Measurements from ENCODE around the gene NUAK1.

The NUAK1 gene

GRCh38 chr12:106126441-106127337 lies 12.1 kb downstream of the NUAK1 start (continued):
- TF ChIP-seq CSRNP3 (CRISPR knock-in tag; IDR thresholded peaks at IDR 0.05) (no peak), PATZ1 (CRISPR knock-in tag; IDR thresholded peaks at IDR 0.05; ENCODE audit: borderline replicate concordance) (no peak)

- no peak for TF ChIP-seq CSRNP3 (CRISPR knock-in tag; IDR thresholded peaks at IDR 0.05)
- ATAC-seq, result no peak
Measured at GRCh38 chr12:106125351-106126095, 13.2 kb downstream of the NUAK1 start.

- ATAC-seq, result no peak
- no peak for TF ChIP-seq ZFP3 (CRISPR knock-in tag; IDR thresholded peaks at IDR 0.05)
- no peak for TF ChIP-seq POU6F1 (CRISPR knock-in tag; IDR thresholded peaks at IDR 0.05; ENCODE audit: borderline replicate concordance, low read depth)
- TF ChIP-seq ESRRG (CRISPR knock-in tag; IDR thresholded peaks at IDR 0.05), result no peak
- TF ChIP-seq PPARA (CRISPR knock-in tag; IDR thresholded peaks at IDR 0.05; ENCODE audit: borderline replicate concordance), result no peak
- TF ChIP-seq SNAI2 (CRISPR knock-in tag; IDR thresholded peaks at IDR 0.05), result no peak
- peak; percentile 57 for TF ChIP-seq ISL1 (CRISPR knock-in tag; IDR thresholded peaks at IDR 0.05)
- TF ChIP-seq TSHZ2 (CRISPR knock-in tag; IDR thresholded peaks at IDR 0.05), result no peak
- TF ChIP-seq PATZ1 (CRISPR knock-in tag; IDR thresholded peaks at IDR 0.05; ENCODE audit: borderline replicate concordance), result no peak
- no peak for TF ChIP-seq RARB (CRISPR knock-in tag; IDR thresholded peaks at IDR 0.05)
Measured at GRCh38 chr12:106123551-106124081, 15.1 kb downstream of the NUAK1 start.

- no peak for ATAC-seq
- TF ChIP-seq ARNTL (CRISPR knock-in tag; IDR thresholded peaks at IDR 0.05; ENCODE audit: borderline replicate concordance, low read depth) (no peak), ZFP30 (CRISPR knock-in tag; IDR thresholded peaks at IDR 0.05) (no peak), ZFP3 (CRISPR knock-in tag; IDR thresholded peaks at IDR 0.05) (no peak), OSR1 (CRISPR knock-in tag; IDR thresholded peaks at IDR 0.05) (no peak), POU6F1 (CRISPR knock-in tag; IDR thresholded peaks at IDR 0.05; ENCODE audit: borderline replicate concordance, low read depth) (no peak), RARB (CRISPR knock-in tag; IDR thresholded peaks at IDR 0.05) (no peak), CSDC2 (CRISPR knock-in tag; IDR thresholded peaks at IDR 0.05) (no peak), ZC3H10 (CRISPR knock-in tag; IDR thresholded peaks at IDR 0.05) (no peak)
Measured at GRCh38 chr12:106123110-106123509, 15.6 kb downstream of the NUAK1 start.

All from SK-N-SH treated with all-trans-retinoic acid at 6 μM for 48 hours (cell line).